ENCODE measurements around the gene ABI3. TPM values are rescaled to one million over a fixed set of nuclear protein-coding genes. Genes with fewer than 3 reads are reported as not detected.
"Not testable (repeated sequence)": the region's sequence is repeated elsewhere in the genome, so short reads cannot be mapped to it uniquely, and the experiment has no call there.

ABI3 gene
- total and polyA plus RNA-seq, 12 donors: 2.4 to 39.9 (median 15.1) TPM

DNA sequence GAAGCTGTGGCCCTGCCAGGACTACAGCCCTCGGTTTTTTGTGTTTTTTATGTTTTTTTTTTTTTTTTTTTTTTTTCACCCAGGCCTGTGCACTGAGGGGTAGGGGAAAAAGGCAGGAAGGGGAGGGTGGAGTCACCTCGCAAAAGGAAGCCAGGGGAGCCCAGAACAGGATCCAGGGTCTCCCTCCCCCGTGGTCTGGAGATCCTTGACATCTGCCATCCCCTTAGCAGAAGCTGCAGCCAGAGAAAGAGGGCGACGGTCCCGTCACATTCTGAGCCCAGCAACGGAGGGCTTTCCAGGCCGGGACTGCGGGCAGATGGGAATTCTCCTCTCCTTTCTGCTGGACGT lies 49.1 kb downstream of the ABI3 start:
- intact Hi-C loops (cut with DNase I): no loop called here
- Histone ChIP-seq H3K27ac (peak overlapping the region in 3 of 5 donors; percentile 28 to 88 (median 74)), H3K4me3 (peak overlapping the region in 2 of 4 donors; percentile 37 to 65), H3K4me1 (replicated peaks in 1 of 2) (no peaks in the 10 kb centered on the region), H3K27me3 (no peaks in the 10 kb centered on the region), H3K9me3 (replicated peaks in 1 of 3) (no peaks in the 10 kb centered on the region), H3K36me3 (replicated peaks in 1 of 2) (no peaks in the 10 kb centered on the region)
- 12 to 22% (median 15%) methylated on average over 1 to 10 of the region's 10 CpGs for WGBS, 4 donors
- TF ChIP-seq, protein P1, sequence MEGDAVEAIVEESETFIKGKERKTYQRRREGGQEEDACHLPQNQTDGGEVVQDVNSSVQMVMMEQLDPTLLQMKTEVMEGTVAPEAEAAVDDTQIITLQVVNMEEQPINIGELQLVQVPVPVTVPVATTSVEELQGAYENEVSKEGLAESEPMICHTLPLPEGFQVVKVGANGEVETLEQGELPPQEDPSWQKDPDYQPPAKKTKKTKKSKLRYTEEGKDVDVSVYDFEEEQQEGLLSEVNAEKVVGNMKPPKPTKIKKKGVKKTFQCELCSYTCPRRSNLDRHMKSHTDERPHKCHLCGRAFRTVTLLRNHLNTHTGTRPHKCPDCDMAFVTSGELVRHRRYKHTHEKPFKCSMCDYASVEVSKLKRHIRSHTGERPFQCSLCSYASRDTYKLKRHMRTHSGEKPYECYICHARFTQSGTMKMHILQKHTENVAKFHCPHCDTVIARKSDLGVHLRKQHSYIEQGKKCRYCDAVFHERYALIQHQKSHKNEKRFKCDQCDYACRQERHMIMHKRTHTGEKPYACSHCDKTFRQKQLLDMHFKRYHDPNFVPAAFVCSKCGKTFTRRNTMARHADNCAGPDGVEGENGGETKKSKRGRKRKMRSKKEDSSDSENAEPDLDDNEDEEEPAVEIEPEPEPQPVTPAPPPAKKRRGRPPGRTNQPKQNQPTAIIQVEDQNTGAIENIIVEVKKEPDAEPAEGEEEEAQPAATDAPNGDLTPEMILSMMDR (IDR thresholded peaks at IDR 0.05): no peak
- TF ChIP-seq POLR2A (IDR thresholded peaks at IDR 0.05): no peak
- peak in 1 of 7 donors; percentile 24 for DNase-seq

DNA sequence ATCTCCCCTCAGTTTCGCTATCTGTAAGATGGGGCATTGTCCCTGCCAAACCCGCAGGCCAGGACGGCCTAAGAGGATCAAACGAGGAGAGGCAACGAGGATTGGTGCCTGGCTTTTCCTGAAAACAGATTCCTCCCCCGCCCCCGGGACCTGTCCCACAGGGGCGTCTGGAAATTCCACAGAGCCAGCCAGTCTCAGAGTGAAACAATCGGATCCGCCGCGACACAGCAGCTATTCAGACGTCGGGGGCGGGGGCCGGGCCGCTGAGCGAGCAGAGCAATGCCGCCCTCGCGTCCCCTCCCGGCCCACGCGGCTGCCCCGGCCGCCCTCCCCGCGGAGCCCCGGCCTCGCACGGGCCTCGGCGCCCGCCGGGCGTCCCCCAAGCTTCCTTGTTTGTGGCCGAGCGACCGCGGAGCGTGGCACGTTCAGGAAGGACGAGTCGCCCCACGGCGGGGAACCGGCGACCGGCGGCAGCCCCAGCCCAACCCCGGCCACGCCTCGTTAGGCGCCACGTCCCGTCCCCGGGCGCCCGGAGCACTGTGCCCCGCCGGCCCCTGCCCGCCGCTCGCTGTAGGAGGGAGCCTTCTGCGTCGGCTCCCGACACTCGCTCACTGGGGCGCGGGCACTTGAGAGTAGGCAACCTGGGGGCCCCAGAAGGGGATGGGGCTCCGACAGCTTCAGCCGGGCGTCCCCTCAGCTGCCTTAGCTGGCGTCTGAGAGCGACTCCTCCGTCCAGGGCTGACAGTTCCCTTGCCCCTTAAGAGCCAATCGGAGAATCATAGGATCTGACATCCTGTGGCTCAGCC lies 49.7 kb downstream of the ABI3 start:
- peak overlapping the region in 2 of 4 donors; percentile 37 to 65 for H3K4me3 ChIP-seq
- H3K27me3 ChIP-seq: no peaks in the 10 kb centered on the region
- DNase-seq: peak; percentile 46 to 74 (median 57)
- H3K4me1 ChIP-seq (replicated peaks in 1 of 2): no peaks in the 10 kb centered on the region
- peak overlapping the region in 3 of 5 donors; percentile 28 to 88 (median 74) for H3K27ac ChIP-seq
- 1 to 8% (median 1%) methylated on average over 9 to 75 of the region's 77 CpGs for WGBS, 4 donors
- TF ChIP-seq POLR2A (IDR thresholded peaks at IDR 0.05): peak; percentile 2 to 16
- TF ChIP-seq, protein P1 (IDR thresholded peaks at IDR 0.05): no peak
- H3K36me3 ChIP-seq (replicated peaks in 1 of 2): no peaks in the 10 kb centered on the region
- no peaks in the 10 kb centered on the region for H3K9me3 ChIP-seq (replicated peaks in 1 of 3)
- intact Hi-C loops (cut with DNase I): no loop called here

DNA sequence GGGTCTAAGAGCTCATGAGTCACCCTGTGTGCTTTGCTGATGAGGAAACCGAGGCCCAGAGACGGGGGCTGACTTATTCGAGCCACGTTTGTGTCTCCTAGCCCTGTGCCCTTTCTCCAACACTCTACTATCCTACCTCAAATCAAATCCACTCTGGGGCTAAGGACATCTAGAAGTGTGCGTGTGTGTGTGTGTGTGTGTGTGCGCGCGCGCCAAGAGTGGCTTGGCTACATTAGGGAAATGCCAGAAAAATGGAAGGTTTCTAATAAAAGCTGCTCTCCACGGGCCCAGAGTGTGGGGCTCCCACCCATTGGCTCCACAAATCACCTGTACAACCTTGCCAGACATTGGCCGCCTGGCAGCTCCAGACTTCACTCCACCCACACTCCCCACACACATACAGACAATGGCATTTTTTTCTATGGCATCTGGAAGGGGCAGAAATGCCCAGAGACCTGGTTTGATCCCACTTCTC lies 50.3 kb downstream of the ABI3 start:
- peak in 4 of 7 donors; percentile 53 to 73 (median 65) for DNase-seq
- Histone ChIP-seq H3K27me3 (no peaks in the 10 kb centered on the region), H3K27ac (peak overlapping the region in 2 of 5 donors; percentile 74 to 88), H3K9me3 (replicated peaks in 1 of 3) (no peaks in the 10 kb centered on the region), H3K4me1 (replicated peaks in 1 of 2) (no peaks in the 10 kb centered on the region), H3K36me3 (replicated peaks in 1 of 2) (no peaks in the 10 kb centered on the region), H3K4me3 (peak overlapping the region in 2 of 4 donors; percentile 37 to 65)
- no peak for TF ChIP-seq POLR2A (IDR thresholded peaks at IDR 0.05)
- TF ChIP-seq, protein P1 (IDR thresholded peaks at IDR 0.05): no peak
- intact Hi-C loops (cut with DNase I): no loop called here
- 45 to 80% (median 52%) methylated on average over 6 to 11 of the region's 11 CpGs for WGBS, 4 donors

DNA sequence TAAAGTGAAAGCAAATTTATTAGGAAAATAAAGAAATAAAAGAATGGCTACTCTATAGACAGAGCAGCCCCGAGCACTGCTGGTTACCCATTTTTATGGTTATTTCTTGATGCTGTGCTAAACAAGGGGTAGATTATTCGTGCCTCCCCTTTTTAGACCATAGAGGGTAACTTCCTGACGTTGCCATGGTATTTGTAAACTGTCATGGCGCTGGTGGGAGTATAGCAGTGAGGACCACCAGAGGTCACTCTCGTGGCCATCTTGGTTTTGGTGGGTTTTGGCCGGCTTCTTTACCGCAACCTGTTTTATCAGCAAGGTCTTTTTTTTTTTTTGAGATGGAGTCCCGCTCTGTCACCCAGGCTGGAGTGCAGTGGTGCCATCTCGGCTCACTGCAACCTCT lies 51.0 kb downstream of the ABI3 start:
- H3K4me1 ChIP-seq (replicated peaks in 1 of 2); DNase-seq; H3K36me3 ChIP-seq (replicated peaks in 1 of 2); intact Hi-C loops (cut with DNase I); H3K27me3 ChIP-seq; H3K9me3 ChIP-seq (replicated peaks in 1 of 3); H3K4me3 ChIP-seq; H3K27ac ChIP-seq: not testable (repeated sequence)
- WGBS, 4 donors: 85 to 92% (median 91%) methylated on average over 9 of the region's 9 CpGs

All from adrenal gland (tissue), 12 donors.